GM13977 (cell line): Measurements from ENCODE around the gene TBC1D19.

ENCODE experiments used
- DNase-seq: peaks from one replicate; pipeline ENCODE4 v3.0.0; 2012; ENCODE audit warnings: low spot score
- in situ Hi-C: fragments of 300-500 bp; cut with MboI; formaldehyde crosslinking; loops from one replicate; pipeline ENCODE4 v1.12.0; 2022; ENCODE audit warnings: low sequenced_read_pairs, low pct_unique_long_range_greater_than_20kb, mixed read lengths, inconsistent platforms; ENCODE audit not compliant: unreplicated experiment
- TF ChIP-seq, protein P1 (sequence below): IDR thresholded peaks from 2 replicates; pipeline ENCODE4 v1.5.1; 2012; ENCODE audit warnings: mild to moderate bottlenecking, control low read depth; ENCODE audit not compliant: insufficient read depth; ENCODE audit errors: extremely low read depth, missing control alignments

TBC1D19 gene

DNA sequence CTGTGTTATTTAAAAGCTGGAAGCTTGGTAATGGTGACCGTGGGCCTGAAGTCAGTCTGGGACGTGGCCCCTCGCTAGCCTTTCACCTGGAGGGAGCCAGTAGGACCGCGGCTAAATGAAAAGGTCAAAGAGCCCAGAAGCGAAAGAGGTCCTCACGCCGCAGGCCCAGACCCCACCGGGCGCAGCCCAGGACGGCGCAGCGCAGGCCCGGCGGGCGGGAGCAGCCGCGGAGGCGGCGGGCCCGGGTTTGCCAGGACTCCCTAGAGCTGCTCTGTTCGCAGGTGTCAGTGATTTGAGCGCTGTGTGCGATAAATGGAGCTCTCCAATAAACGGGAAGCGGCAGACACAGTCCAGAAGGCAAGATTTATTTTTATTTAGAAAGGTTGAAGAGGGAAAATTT, 220.6 kb downstream of the TBC1D19 start:
- TF ChIP-seq, protein P1, sequence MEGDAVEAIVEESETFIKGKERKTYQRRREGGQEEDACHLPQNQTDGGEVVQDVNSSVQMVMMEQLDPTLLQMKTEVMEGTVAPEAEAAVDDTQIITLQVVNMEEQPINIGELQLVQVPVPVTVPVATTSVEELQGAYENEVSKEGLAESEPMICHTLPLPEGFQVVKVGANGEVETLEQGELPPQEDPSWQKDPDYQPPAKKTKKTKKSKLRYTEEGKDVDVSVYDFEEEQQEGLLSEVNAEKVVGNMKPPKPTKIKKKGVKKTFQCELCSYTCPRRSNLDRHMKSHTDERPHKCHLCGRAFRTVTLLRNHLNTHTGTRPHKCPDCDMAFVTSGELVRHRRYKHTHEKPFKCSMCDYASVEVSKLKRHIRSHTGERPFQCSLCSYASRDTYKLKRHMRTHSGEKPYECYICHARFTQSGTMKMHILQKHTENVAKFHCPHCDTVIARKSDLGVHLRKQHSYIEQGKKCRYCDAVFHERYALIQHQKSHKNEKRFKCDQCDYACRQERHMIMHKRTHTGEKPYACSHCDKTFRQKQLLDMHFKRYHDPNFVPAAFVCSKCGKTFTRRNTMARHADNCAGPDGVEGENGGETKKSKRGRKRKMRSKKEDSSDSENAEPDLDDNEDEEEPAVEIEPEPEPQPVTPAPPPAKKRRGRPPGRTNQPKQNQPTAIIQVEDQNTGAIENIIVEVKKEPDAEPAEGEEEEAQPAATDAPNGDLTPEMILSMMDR, result no peak
- no peak for DNase-seq
- in situ Hi-C loops, result no loop called here

DNA sequence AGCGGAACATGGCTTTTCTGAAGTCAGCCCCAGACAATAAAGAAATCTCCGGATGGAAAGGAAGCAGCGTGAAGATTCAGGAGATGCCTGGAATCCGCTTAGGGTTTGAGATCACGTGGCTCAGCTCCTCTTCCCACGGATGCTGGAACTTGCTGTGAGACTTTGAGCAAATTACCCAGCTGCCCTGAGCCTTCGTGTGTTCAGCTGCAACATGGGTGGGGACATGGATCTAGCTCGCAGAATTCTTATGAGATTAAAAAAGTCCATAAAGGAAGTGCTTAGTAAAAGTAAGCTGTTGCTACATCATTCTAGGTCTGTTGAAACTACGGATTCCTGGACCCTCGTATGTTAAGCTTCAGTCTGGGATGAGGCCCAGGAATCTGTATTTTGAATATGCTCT, 221.0 kb downstream of the TBC1D19 start:
- in situ Hi-C loops, result no loop called here
- TF ChIP-seq, protein P1, result no peak

More for the DNA sequence above, 221.0 kb downstream of the TBC1D19 start:
- no peak for DNase-seq
